Vagina (tissue), 2 donors: ENCODE results near the gene CPA3. TPM values are rescaled to one million over a fixed set of nuclear protein-coding genes. Genes with fewer than 3 reads are reported as not detected.

ENCODE experiments used
- DNase-seq, 2 donors: peaks; one replicate each; pipeline ENCODE4 v3.0.0-alpha.2; 2017; ENCODE audit errors: extremely low spot score in 2 of 2
- H3K27ac ChIP-seq: fragments of 200-600 bp; sonication (generic); one replicate; pipeline ENCODE4 v1.5.1; 2019
- H3K27me3 ChIP-seq: fragments of 200-600 bp; sonication (generic); one replicate; pipeline ENCODE4 v1.5.1; 2019
- H3K36me3 ChIP-seq, 2 donors: fragments of 200-600 bp; sonication (generic); one replicate each; pipeline ENCODE4 v1.5.1; 2017 to 2019
- H3K4me1 ChIP-seq: fragments of 200-600 bp; sonication (generic); one replicate; pipeline ENCODE4 v1.5.1; 2019
- H3K4me3 ChIP-seq, 2 donors: fragments of 200-600 bp; sonication (generic); 1 replicate in 1 of 2; 2 replicates in 1 of 2; pipeline ENCODE4 v1.5.1; 2016 to 2019
- H3K9me3 ChIP-seq: fragments of 200-600 bp; sonication (generic); one replicate; pipeline ENCODE4 v1.5.1; 2019
- POLR2A ChIP-seq, 2 donors: fragments of 450-650 bp; IDR thresholded peaks; one replicate each; pipeline ENCODE4 v1.6.1; 2017; ENCODE audit warnings: antibody characterized with exemption in 2 of 2, mild to moderate bottlenecking in 2 of 2, moderate library complexity in 2 of 2
- POLR2AphosphoS5 ChIP-seq, 2 donors: sonication (generic); formaldehyde crosslinking; IDR thresholded peaks; one replicate each; pipeline ENCODE4 v1.9.0; 2017; ENCODE audit warnings: antibody characterized with exemption in 2 of 2, mild to moderate bottlenecking in 2 of 2, low read depth in 1 of 2; ENCODE audit not compliant: insufficient read depth in 1 of 2
- intact Hi-C: fragments of 100-400 bp; cut with DNase I; formaldehyde crosslinking; loops from one replicate; pipeline ENCODE4 v1.15.1; 2023
- total RNA-seq: library from RNA; depleted of rRNA; stranded (reverse); fragments of >200 nt; gene quantifications from one replicate; pipeline ENCODE4 v1.2.3, GENCODE V29; 2016
- TF ChIP-seq, protein P1 (sequence below), 3 experiments: fragments of 450-650 bp in 2 of 3; fragments of 200-600 bp in 1 of 3; sonication (generic) in 1 of 3; IDR thresholded peaks; one replicate each; pipeline ENCODE4 v1.5.1; 2017 to 2019; ENCODE audit warnings: antibody characterized with exemption in 3 of 3, mild to moderate bottlenecking in 2 of 3, moderate library complexity in 2 of 3

Gene CPA3
- total RNA-seq, 1 donor from 2014 or later: 14.5 TPM

GRCh38 chr3:148916132-148916531, 51.0 kb downstream of the CPA3 start:
- DNase-seq: no peak
- Histone ChIP-seq H3K27ac (no peak overlapping the region), H3K27me3 (no peaks in the 10 kb centered on the region), H3K36me3 (no peaks in the 10 kb centered on the region), H3K4me3 (no peak overlapping the region), H3K9me3 (no peaks in the 10 kb centered on the region), H3K4me1 (no peaks in the 10 kb centered on the region)
- intact Hi-C loops: no loop called here
- TF ChIP-seq POLR2A (IDR thresholded peaks at IDR 0.05) (no peak), POLR2AphosphoS5 (IDR thresholded peaks at IDR 0.05; ENCODE audit: insufficient read depth in 1 of 2, low read depth in 1 of 2) (no peak)
- TF ChIP-seq, protein P1, sequence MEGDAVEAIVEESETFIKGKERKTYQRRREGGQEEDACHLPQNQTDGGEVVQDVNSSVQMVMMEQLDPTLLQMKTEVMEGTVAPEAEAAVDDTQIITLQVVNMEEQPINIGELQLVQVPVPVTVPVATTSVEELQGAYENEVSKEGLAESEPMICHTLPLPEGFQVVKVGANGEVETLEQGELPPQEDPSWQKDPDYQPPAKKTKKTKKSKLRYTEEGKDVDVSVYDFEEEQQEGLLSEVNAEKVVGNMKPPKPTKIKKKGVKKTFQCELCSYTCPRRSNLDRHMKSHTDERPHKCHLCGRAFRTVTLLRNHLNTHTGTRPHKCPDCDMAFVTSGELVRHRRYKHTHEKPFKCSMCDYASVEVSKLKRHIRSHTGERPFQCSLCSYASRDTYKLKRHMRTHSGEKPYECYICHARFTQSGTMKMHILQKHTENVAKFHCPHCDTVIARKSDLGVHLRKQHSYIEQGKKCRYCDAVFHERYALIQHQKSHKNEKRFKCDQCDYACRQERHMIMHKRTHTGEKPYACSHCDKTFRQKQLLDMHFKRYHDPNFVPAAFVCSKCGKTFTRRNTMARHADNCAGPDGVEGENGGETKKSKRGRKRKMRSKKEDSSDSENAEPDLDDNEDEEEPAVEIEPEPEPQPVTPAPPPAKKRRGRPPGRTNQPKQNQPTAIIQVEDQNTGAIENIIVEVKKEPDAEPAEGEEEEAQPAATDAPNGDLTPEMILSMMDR (IDR thresholded peaks at IDR 0.05): no peak

DNA sequence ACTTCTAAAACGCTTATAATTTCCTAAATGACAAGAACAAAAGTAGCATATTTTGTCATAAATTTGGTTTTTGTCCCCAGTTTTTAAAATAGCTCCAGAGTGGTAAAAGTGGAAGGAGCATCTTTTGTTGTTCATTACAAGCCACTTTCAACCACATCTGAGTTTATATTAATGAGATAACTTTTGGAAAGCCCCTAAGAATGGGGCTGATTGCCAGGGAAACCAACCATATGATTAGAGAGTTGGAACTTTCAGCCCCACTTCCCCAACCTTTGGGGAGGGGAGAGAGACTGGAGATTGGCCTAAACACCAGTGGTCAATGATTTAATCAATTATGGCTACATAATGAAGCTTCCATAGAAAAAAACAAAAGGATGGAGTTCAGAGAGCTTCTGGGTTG, 57.4 kb downstream of the CPA3 start:
- TF ChIP-seq, protein P1 (IDR thresholded peaks at IDR 0.05): no peak
- TF ChIP-seq POLR2A (IDR thresholded peaks at IDR 0.05) (no peak), POLR2AphosphoS5 (IDR thresholded peaks at IDR 0.05; ENCODE audit: insufficient read depth in 1 of 2, low read depth in 1 of 2) (no peak)
- Histone ChIP-seq H3K4me1 (no peaks in the 10 kb centered on the region), H3K27ac (no peak overlapping the region), H3K4me3 (no peak overlapping the region), H3K9me3 (no peaks in the 10 kb centered on the region), H3K36me3 (no peaks in the 10 kb centered on the region), H3K27me3 (no peaks in the 10 kb centered on the region)
- intact Hi-C loops: no loop called here
- no peak for DNase-seq

DNA sequence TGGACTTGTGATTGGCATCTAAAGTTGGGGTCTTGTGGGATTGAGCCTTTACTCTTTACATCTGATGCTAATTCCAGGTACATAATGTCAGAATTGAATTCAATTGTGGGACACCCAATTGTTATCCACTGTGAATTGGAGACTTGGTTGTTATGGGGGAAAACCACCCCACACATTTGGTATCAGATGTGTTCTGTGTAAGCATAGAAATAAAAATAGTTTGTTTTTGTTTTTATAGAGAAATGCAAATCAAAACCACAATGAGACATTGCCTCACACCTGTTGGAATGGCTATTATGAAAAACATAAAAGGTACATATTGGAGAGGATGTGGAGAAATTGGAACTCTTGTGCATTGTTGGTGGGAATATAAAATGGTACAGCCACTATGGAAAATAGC, 58.5 kb downstream of the CPA3 start:
- intact Hi-C loops: no loop called here
- DNase-seq: no peak
- no peaks in the 10 kb centered on the region for H3K36me3 ChIP-seq
- no peak overlapping the region for H3K27ac ChIP-seq
- no peaks in the 10 kb centered on the region for H3K4me1 ChIP-seq
- no peaks in the 10 kb centered on the region for H3K27me3 ChIP-seq
- TF ChIP-seq POLR2A (IDR thresholded peaks at IDR 0.05): no peak
- no peak for TF ChIP-seq POLR2AphosphoS5 (IDR thresholded peaks at IDR 0.05; ENCODE audit: insufficient read depth in 1 of 2, low read depth in 1 of 2)
- TF ChIP-seq, protein P1 (IDR thresholded peaks at IDR 0.05): no peak
- H3K9me3 ChIP-seq: no peaks in the 10 kb centered on the region
- no peak overlapping the region for H3K4me3 ChIP-seq

DNA sequence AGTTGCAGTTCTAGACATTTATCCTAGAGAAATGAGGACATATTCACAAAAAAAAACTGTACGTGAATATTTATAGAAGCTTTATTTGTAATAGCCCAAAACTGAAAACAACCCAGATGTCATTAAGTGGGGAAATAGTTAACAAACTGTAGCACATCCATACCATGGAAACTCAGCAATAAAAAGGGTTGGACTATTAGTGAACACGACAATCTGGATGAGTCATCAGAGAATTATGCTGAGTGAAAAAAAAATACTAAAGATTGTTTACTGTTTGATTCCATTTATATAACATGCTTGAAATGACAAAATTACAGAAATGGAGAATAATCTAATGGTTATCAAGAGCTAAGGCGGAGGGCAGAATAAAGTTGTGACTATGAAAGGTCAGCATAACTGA, 59.5 kb downstream of the CPA3 start:
- Histone ChIP-seq H3K4me3 (no peak overlapping the region), H3K27me3 (no peaks in the 10 kb centered on the region), H3K27ac (no peak overlapping the region), H3K36me3 (no peaks in the 10 kb centered on the region), H3K9me3 (no peaks in the 10 kb centered on the region), H3K4me1 (no peaks in the 10 kb centered on the region)
- intact Hi-C loops: no loop called here
- TF ChIP-seq POLR2A (IDR thresholded peaks at IDR 0.05) (no peak), POLR2AphosphoS5 (IDR thresholded peaks at IDR 0.05; ENCODE audit: insufficient read depth in 1 of 2, low read depth in 1 of 2) (no peak)
- TF ChIP-seq, protein P1 (IDR thresholded peaks at IDR 0.05): no peak
- DNase-seq: no peak

DNA sequence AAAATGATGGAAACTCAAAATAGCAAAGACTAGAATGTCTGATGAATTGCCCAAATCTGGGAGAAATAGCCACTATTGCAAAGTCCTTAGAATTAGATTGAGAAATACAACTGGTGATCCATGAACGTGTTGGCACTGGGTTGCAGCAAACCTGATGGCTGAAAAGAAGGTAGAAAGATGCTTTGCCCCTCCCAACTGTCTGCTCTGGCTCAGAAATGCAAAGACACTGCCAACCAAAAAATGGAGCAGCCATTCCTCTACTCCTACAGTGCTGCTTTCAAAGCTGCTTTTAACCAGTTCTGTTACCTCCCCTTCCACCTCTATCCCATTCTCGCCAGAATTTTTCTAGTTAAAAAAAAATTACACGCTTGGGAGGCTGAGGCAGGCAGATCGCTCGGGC, 60.7 kb downstream of the CPA3 start:
- Histone ChIP-seq H3K4me1 (no peaks in the 10 kb centered on the region), H3K36me3 (no peaks in the 10 kb centered on the region), H3K9me3 (no peaks in the 10 kb centered on the region), H3K27ac (no peak overlapping the region), H3K27me3 (no peaks in the 10 kb centered on the region), H3K4me3 (no peak overlapping the region)
- DNase-seq: no peak
- intact Hi-C loops: no loop called here
- TF ChIP-seq POLR2AphosphoS5 (IDR thresholded peaks at IDR 0.05; ENCODE audit: insufficient read depth in 1 of 2, low read depth in 1 of 2): no peak
- no peak for TF ChIP-seq POLR2A (IDR thresholded peaks at IDR 0.05)
- TF ChIP-seq, protein P1 (IDR thresholded peaks at IDR 0.05): no peak
